GM18505 (cell line): ENCODE data around the gene PPIP5K1.

Source experiments
- ATAC-seq: cut with Tn5 transposase; IDR thresholded peaks from one replicate; pipeline ENCODE4 v1.9.1; 2021; ENCODE audit not compliant: unreplicated experiment
- POLR2A ChIP-seq: IDR thresholded peaks from 4 replicates; pipeline ENCODE4 v1.6.1; 2011; ENCODE audit warnings: borderline replicate concordance; ENCODE audit not compliant: insufficient read depth, insufficient read length; ENCODE audit errors: extremely low read depth

The PPIP5K1 gene

DNA sequence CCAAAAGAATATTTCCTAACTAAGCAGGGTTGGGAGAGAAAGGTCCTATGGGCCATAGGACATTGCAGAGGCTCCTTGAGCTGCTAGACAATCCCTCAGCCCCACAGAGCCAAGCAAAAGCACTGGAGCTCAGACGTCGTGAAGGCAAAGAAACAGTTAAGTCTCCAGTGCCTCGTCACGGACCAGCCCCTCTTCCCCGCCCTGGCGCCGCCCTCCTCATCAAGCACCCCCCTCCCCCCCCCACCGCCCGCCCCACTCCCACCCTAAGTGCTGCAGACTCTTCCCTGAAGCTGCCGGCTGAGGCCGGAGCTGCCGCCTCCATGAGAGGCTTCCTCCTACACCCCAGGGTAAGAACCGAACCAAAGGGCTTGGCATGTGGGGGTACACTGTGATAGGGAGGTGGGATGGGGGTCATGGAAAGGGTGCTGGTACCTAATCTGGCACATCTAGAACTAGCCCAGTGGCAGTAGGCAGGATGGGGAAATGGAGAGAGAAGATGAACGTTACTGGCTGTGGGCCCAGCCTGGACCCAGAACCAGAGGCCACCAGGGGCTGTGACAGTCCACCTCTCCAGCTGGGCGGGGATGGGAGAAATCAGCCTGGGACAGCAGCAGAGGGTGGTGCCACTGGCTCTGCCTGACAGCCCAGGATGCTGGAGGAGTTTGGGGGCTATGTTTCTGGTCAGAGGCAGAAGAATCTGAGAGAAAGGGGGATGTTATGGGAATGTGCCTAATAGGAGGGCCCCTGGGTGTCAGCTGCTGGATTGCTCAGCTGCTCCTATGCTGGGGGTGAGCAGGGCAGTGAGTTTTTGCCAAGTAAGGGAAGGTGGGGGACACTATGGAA, 72.4 kb downstream of the PPIP5K1 start, which contains the start of gene MAP1A:
Gene MAP1A (plus strand): TSS at position 255 of the 843 bp plus-strand sequence. CDS start 3,866 bp downstream, outside the sequence.
- no peak for ATAC-seq
- TF ChIP-seq POLR2A, result no peak

DNA sequence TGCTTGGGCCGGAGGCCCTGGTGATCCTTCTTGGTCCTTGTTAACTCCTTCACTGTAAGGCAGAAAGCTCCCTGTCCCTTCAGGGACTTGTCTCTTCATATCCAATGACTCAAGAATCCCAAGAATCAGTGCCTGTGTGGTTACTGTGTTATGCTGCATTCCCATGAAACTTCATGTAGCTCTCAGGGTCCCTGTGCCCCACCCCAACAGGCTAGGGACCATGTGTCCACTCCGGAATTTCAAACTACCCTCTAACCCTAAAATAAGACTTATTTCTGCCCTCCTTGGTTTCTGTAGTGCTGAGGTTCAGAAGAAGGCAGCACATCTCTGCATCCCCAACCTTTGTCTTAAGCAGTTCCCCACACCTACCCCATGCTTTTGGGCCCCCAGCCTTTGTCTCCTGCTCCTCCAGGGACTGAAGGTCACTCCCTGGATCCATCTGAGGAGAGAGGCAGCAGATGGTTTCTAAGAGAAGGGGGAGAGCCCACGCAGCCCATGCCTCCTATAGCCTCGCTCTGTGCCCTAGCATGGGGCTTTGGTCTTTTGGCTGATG, 73.1 kb downstream of the PPIP5K1 start:
- no peak for TF ChIP-seq POLR2A
- no peak for ATAC-seq

DNA sequence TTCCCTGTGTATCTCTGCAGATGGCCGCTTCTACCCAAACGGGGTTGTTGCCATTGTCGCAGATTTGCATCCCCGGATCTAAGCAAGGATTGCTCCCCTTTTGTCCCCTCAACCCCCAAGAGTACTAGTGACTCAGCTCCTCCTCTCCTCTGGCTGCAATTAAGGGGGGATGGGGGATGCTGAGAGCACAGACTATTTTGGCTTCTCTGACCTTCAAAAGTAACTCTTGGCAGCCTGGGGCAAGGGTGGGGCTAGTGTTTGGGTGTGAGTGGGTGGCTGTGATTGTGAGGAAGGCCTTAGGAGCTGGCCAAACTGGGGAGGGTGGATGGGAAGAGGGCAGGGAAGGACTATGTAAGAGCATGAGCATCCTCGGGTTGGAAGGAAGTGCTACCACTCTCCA, 73.8 kb downstream of the PPIP5K1 start:
- ATAC-seq, result no peak

DNA sequence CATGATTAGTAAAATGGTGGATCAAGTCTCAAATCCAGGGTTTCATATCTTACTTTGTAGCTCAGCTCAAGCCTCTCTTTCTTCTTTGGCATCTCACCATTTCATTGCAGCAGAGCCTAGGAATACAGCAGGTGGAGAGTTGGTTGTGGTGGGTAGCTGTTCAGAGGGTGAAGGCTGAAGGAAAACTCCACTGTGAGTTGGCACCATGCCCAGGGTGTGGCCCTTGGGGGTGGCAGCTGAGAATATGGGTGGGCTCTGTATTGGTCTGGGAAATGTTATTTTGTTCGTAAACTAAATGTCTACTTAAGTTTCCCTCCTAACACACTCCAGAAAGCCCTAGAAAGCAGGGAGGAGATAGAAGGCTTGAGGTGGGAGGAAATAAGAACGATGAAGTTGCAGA, 74.3 kb downstream of the PPIP5K1 start:
- no peak for ATAC-seq
- TF ChIP-seq POLR2A, result no peak

More for the DNA sequence above, 73.8 kb downstream of the PPIP5K1 start:
- TF ChIP-seq POLR2A, result no peak

DNA sequence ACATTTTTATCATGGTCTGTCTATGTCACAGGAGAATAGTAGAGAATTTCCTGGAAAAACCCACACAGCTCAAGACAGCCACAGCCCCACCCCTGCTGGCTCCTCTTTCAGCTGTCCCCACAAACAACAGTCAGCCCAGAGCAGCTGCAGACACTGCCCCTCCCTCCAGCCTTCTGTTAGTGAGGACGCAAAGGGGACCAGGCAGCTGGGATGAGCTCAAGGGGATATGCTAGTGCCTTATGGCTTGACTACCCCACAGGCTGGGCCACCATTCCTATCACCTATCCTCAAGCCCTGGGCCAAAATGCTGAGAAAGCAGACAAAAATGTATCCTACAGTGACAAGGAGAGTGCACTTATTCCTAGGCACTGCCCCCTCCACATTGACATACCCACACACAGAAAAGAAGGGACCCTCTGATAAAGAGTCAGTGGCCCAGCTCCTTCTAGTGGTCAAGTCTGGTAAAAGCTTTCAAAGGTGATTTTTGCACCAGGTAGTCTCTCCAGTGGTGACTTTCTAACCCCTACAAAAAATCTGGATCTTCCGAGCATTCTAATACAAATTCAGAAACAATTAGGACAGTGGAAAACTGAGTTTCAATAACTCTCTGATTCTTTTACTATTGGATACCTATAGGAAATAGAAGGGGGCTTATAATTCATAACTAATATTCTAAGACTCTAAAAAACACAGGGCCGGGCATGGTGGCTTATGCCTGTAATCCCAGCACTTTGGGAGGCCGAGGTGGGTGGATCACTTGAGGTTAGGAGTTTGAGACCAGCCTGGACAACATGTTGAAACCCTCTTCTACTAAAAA, 75.6 kb downstream of the PPIP5K1 start:
- no peak for ATAC-seq
- TF ChIP-seq POLR2A, result no peak

DNA sequence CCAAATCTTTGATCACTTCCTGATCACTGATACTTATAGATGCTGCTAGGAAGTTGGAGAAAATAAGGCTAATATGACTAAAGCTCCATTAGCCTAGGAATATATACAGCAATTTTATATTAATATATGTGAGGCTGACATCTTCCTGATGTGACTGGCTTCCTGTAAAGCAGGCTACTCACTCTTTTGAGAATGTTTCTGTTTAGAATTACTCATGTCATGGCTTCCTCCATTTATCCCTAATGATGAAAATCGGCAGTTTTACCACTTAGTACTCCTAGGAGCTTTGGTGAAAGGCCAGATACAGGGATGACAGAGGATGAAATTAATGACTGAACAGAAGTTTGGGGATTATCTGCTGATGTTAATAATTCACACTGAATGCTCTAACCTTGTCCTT, 76.5 kb downstream of the PPIP5K1 start:
- no peak for TF ChIP-seq POLR2A
- ATAC-seq, result no peak

DNA sequence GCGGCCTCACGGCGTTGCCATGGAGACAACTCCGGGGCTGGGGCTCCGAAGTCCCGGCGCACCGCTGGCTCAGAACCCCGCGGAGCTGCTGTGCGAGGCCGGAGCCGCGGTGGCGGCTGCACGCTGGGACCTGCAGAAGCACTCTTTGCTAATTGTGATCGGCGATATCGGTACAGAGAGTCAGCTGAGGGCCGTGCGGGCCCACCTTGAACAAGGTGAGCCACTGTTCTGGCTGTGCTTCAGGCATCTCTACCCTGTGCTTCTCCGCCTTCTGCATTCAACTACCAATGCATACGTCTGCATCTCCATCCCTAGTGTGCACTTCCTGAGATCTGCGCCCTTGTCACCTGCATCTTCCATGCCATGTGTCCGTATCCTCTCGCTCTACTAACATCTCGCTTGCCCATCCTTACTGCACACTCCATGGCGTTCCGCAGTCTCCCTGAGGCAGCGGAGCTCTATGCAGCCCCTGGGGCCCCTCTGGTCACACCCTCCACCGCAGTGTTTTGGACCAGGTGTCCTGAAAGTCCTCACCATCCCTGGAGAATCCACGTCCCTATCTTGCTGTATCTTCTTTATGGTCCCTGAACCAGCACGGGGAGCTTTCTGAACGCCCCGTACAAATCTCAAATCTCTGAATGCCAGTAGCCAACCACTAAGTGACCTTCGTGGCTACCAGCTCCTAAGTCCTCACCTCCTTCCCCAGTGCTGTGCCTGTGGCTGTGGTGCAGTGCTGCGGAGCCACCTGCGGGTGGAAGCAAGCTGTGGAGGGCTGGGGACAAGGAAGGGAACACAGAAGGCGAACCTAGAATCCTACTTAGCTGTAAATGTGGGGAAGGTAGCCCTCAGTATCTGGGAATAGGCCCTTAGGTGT, 78.8 kb downstream of the PPIP5K1 start:
- ATAC-seq, result peak; percentile 1
- TF ChIP-seq POLR2A, result no peak

DNA sequence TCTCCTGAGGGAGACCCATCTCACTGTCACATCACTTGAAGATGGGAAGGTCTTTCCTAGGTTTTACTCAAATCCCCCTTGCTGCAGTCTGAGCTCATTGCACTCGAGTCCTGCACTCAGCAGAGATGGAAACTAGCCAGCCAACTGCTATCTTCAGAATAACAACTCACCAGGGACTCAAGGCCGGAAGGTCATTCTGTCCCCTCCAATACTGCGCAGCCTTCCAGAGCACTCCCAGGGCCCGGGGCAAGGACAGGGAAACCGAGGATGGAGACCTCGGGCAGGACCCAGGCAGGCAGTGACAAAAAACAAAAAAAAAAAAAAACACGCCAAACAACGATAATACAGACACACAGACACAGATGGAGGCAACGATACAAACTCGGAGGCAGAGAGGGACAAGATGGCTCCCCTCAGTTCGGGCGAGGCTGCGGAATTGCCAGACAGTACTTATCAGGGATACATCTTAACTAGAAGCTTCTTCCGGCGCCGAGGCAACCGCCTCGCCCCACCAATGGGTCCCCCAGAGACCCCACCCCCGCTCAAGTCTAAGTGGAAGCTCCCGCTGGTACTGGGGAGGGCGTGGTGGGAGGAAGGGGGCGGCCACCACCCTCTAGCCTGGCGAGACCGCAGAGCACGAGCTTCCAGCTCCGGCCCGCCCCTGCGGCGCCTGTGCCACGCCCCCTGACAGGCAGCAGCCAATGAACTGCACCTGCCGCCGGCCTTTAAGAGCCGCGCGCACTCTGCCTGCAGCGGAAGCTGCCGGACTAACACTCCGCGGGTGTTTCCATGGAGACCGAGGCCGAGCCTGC, 79.6 kb downstream of the PPIP5K1 start:
- peak; percentile 97 for ATAC-seq
- peak; percentile 55 for TF ChIP-seq POLR2A

DNA sequence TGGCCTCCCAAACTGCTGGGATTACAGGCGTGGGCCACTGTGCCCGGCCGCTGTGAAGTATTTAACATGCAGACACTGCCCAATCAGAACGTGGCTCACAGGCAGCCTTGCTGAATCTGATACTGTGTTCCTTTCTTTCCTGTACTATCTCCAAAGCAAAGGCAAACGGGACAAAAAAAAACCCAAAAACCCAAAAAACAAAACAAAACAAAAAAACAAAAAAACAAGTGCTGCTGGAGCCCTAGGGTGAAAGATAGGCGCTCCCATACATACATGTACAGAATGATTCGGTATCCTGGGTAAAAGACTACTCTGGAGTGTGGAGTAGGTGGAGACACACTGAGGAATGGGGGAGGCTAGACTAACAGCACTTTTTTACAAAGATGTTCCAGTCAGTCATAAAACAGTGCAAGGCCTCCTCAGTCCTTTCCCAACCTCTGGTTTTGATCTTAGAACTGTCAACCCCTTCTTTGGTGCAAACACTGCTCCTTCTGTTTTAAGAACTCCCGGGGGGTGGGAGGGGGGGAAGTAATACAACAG, 80.3 kb downstream of the PPIP5K1 start:
- ATAC-seq, result no peak
- no peak for TF ChIP-seq POLR2A

DNA sequence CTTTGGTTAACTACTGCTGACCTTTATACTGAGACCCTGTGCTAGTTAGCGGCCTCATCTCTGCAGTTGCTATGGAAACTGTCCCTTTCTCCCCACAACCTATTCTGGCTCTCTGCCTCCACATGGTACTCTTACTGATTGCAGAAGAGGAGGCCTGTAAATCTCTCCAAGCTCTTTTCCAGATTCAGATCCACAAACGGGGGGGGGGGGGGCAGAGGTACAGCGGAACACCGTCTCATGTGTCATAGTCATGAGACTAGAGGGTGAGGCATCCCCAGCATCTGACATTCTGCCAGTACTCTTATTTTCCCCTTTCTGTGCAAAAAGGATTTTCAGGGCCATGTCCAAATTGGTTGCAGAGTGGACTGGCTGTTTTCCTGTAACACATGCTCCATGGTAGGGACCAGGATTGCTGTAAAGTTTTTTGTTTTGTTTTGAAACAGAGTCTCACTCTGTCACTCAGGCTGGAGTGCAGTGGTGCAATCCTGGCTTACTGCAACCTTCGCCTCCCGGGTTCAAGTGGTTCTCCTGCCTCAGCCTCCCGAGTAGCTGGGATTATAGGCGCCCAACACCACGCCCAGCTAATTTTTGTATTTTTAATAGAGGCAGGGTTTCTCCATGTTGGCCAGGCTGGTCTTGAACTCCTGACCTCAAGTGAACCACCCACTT, 80.9 kb downstream of the PPIP5K1 start:
- ATAC-seq, result no peak
- TF ChIP-seq POLR2A, result no peak

DNA sequence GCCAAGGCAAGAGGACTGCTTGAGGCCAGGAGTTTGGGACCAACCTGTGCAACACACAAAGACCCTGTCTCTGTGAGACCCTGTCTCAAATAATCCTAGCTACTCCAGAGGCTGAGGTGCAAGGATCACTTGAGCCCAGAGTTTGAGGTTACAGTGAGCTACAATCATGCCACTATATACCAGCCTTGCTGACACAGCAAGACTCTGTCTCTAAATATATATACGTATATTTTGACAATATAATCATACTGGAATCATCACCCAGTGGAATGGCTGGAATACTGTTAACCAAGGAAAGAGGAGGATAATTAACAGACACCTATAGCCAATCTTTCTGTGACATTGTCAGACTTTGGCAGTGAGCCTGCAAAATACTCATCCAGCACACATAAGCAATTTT, 81.6 kb downstream of the PPIP5K1 start:
- ATAC-seq, result no peak
- no peak for TF ChIP-seq POLR2A
